HEK293 (cell line): ENCODE measurements around the gene RNF182.

Source experiments
- CTCF ChIA-PET: fragments of 350-600 bp; formaldehyde crosslinking; extraction: SDS; loops from one replicate; lab custom pipeline; 2021; ENCODE audit warnings: antibody characterized with exemption; lab: Yijun Ruan, JAX
- POLR2A ChIA-PET: fragments of 300-600 bp; formaldehyde crosslinking; extraction: SDS; loops from one replicate; lab custom pipeline; 2020; ENCODE audit warnings: antibody characterized with exemption, inconsistent platforms; lab: Yijun Ruan, JAX
- H3K27ac ChIP-seq: fragments of 200-500 bp; sonication (Bioruptor generic); 2 replicates; pipeline ENCODE4 v1.5.1; 2014; ENCODE audit warnings: low read depth, low read length, control low read depth, inconsistent platforms; ENCODE audit errors: extremely low read depth
- H3K36me3 ChIP-seq, 2 experiments: fragments of 200-500 bp in 1 of 2; sonication (Bioruptor generic) in 1 of 2; 1 replicate in 1 of 2; 2 replicates in 1 of 2; pipeline ENCODE4 v1.5.1; 2014 to 2017; ENCODE audit warnings: inconsistent platforms in 2 of 2, low read length in 2 of 2; ENCODE audit not compliant: control insufficient read depth in 2 of 2, insufficient read depth in 1 of 2
- H3K4me1 ChIP-seq: fragments of 200-500 bp; sonication (Bioruptor generic); 2 replicates; pipeline ENCODE4 v1.5.1; 2014; ENCODE audit warnings: mild to moderate bottlenecking, low read length, inconsistent platforms; ENCODE audit not compliant: control insufficient read depth, insufficient read depth
- H3K4me3 ChIP-seq: 2 replicates; pipeline ENCODE4 v1.5.1; 2011; ENCODE audit warnings: low read depth, mild to moderate bottlenecking, control low read depth, low read length, moderate library complexity
- H3K9me3 ChIP-seq: fragments of 200-500 bp; sonication (Bioruptor generic); 2 replicates; pipeline ENCODE4 v1.5.1; 2014; ENCODE audit warnings: low read depth, low read length, inconsistent platforms; ENCODE audit not compliant: control insufficient read depth, insufficient read depth
- KLF7 ChIP-seq: fragments of 450-650 bp; formaldehyde crosslinking; IDR thresholded peaks from 2 replicates; pipeline ENCODE4 v1.5.1; 2016; ENCODE audit warnings: missing biosample characterization, missing genetic modification characterization, borderline replicate concordance
- REST ChIP-seq: fragments of 450-650 bp; formaldehyde crosslinking; IDR thresholded peaks from 2 replicates; pipeline ENCODE4 v1.5.1; 2016; ENCODE audit warnings: missing biosample characterization, missing genetic modification characterization
- SP2 ChIP-seq: fragments of 450-650 bp; formaldehyde crosslinking; IDR thresholded peaks from 2 replicates; pipeline ENCODE4 v1.5.1; 2016; ENCODE audit warnings: missing biosample characterization, missing genetic modification characterization
- YY1 ChIP-seq: fragments of 450-650 bp; formaldehyde crosslinking; IDR thresholded peaks from 2 replicates; pipeline ENCODE4 v1.5.1; 2018; ENCODE audit warnings: missing biosample characterization, missing genetic modification characterization
- ZBTB44 ChIP-seq: fragments of 450-650 bp; IDR thresholded peaks from 2 replicates; pipeline ENCODE4 v1.5.1; 2018; ENCODE audit warnings: missing biosample characterization, mild to moderate bottlenecking, missing genetic modification characterization
- ZNF211 ChIP-seq: fragments of 450-650 bp; formaldehyde crosslinking; IDR thresholded peaks from 2 replicates; pipeline ENCODE4 v1.5.1; 2016; ENCODE audit warnings: low read depth, missing biosample characterization, missing genetic modification characterization
- ZNF488 ChIP-seq: fragments of 450-650 bp; formaldehyde crosslinking; IDR thresholded peaks from 2 replicates; pipeline ENCODE4 v1.5.1; 2016; ENCODE audit warnings: missing biosample characterization, missing genetic modification characterization
- ZNF518A ChIP-seq: fragments of 450-650 bp; formaldehyde crosslinking; conservative IDR thresholded peaks from 2 replicates; pipeline ENCODE4 v1.5.1; 2016; ENCODE audit warnings: low read depth, missing biosample characterization, missing genetic modification characterization
- ZSCAN5A ChIP-seq: fragments of 450-650 bp; formaldehyde crosslinking; IDR thresholded peaks from 2 replicates; pipeline ENCODE4 v1.5.1; 2016; ENCODE audit warnings: missing biosample characterization, missing genetic modification characterization

RNF182 gene

GRCh38 chr6:13986700-13987399 is 62.1 kb downstream of the RNF182 start:
- ChIA-PET POLR2A (no interaction called here), CTCF (no interaction called here)

More at GRCh38 chr6:13986700-13987399, 62.1 kb downstream of the RNF182 start:
- no peaks in the 10 kb centered on the region for H3K36me3 ChIP-seq
- TF ChIP-seq ZSCAN5A (no peak), SP2 (tag by site-specific recombination) (no peak), ZBTB44 (tag by site-specific recombination) (no peak), YY1 (no peak), KLF7 (tag by site-specific recombination) (no peak), ZNF488 (tag by site-specific recombination) (no peak), ZNF211 (tag by site-specific recombination) (no peak), REST (no peak), ZNF518A (tag by site-specific recombination) (no peak)
- H3K27ac ChIP-seq, result no peak overlapping the region
- no peaks in the 10 kb centered on the region for H3K4me1 ChIP-seq
- H3K9me3 ChIP-seq, result no peaks in the 10 kb centered on the region
- no peak overlapping the region for H3K4me3 ChIP-seq
